NCI-H82 treated with DMSO at 0.1 percent for 48 hours (cell line): Measurements from ENCODE around the gene LRRC66.

ENCODE experiments used
- DNase-seq: peaks from one replicate; lab custom pipeline; 2025; ENCODE audit not compliant: unreplicated experiment; lab: John Stamatoyannopoulos, UW

LRRC66 gene

GRCh38 chr4:52015366-52015765 lies 4.8 kb downstream of the LRRC66 start:
- peak; percentile 2 for DNase-seq

DNA sequence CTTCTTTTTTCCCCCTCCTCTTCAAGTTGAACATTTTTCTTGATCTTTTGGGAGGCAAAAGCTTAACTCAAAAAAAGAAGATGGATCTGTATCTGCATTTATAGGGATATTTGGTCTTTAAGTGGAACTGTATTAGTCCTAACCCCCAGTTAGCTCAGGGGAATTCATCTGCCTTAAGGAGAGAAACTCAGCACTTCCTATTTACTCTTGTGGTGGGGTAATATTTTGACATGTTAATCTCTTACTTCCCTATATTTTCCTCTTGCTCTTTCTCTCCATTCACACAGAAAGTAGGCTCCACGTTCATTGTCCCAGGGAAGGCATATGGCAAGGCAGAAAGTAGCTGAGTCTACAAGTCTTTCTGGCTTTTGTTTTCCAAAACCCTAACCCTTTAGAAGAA lies 5.3 kb downstream of the LRRC66 start:
- no peak for DNase-seq

DNA sequence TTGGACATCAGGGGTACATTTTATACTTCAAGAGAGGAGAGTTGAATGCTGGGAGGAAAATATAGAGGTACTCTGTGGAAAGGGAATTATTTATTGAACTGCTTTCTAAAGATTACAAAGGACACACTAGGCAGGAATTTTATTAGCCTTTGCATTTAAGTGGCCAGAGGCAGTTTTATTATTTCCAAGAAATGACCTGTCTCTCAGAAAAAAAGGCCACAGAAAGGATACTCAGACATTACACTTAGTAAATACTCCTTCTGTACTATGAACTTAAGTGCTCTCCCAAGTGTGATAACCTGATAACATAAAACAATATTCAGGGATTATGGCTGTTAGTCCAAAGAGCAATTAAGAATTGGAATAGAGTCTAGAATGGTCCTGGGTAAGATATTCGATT lies 7.5 kb downstream of the LRRC66 start:
- no peak for DNase-seq

GRCh38 chr4:52010986-52011385 lies 9.2 kb downstream of the LRRC66 start:
- DNase-seq, result no peak

- no peak for DNase-seq
Measured at GRCh38 chr4:52006887-52007286, 13.3 kb downstream of the LRRC66 start.

GRCh38 chr4:52005604-52006273 lies 14.4 kb downstream of the LRRC66 start:
- no peak for DNase-seq

GRCh38 chr4:52004414-52004813 lies 15.7 kb downstream of the LRRC66 start:
- no peak for DNase-seq

DNA sequence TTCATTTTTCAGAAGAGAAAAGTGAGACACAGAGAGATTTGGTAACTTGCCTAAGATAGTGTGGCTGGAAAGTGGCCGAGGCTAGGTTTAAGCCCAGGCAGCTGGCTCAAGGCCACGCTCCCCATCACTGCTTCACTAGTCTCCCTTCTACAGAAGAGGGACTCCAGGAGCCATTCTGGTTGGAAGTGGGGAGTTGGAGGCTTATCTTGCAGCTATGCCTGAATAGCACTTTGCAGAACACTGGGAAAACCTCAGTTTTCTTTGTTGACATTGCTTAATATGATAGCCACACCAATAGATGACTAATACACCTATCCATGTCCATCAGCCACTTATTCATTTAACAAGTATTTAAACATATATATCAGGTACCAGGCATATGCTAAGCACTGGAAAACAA lies 18.5 kb downstream of the LRRC66 start:
- no peak for DNase-seq

DNA sequence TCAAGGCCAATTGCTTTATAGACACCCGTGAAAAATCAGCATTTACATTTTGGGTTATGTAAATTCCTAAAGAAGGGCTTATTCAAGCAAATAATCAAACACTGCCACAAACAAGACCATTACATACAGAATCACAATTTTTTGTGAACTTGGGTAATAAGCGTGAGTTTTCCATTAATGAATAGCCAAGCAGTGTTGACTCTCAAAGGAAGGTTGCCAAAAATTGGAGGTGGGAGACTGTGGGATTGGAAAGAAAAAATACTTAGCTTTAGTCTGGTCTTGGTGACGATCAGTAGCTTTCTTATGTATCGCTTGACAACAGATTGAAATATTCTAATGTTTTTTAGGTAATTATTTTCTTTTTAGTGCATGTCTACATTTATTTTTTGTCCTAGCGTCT lies 20.9 kb downstream of the LRRC66 start:
- DNase-seq, result no peak

- no peak for DNase-seq
Measured at GRCh38 chr4:51998837-51999236, 21.3 kb downstream of the LRRC66 start.

- DNase-seq, result no peak
Measured at GRCh38 chr4:51997647-51998046, 22.5 kb downstream of the LRRC66 start.

- no peak for DNase-seq
Measured at GRCh38 chr4:51995647-51996220, 24.4 kb downstream of the LRRC66 start.

DNA sequence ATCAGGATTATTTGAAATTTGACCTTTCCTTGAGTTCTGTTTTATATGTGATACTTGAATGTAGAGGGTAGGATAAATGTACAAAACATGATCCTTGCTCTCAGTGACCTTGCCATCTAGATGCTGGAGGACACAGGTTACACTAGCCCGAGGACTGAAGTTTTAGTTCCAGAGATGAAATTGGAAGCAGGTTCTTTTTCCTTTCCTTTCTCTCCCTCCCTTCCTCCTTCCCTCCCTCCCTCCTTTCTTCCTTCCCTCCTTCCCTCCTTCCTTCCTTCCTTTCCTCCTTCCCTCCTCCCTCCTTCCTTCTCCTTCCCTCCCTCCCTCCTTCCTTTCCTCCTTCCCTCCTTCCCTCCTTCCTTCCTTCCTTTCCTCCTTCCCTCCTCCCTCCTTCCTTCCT lies 54.3 kb downstream of the LRRC66 start:
- DNase-seq, result no peak

DNA sequence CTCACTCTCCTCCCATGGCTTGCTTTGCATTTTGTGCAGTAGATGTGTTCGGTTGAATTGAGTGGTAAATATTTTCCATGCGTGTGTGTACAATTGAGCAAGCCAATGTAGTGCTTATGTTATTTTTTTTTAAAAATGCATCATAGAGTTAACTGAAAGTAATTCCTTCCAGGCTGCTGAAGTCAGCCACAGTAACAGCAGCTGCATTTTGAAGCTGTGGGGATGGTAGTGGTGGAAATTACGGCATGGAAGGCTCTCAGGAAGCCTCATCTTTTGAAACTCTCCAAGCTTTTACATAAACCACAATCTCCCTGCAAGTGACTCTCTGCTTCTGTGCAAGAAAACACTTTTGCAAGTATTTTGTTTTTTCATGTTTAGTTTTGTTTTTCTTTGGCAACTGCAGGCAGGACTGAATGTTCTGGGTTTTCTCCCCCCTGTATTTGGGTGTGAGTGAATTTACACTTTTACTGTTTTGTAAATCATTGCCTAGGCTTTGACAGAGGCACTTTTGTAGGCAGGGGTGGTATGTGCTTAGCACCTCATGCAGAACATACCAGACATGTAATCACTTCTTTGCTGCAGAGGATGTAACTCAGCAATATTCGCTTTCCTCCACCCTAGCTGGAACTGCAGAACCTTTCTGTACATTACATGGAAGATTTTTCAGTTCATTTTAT lies 56.2 kb downstream of the LRRC66 start:
- no peak for DNase-seq

DNA sequence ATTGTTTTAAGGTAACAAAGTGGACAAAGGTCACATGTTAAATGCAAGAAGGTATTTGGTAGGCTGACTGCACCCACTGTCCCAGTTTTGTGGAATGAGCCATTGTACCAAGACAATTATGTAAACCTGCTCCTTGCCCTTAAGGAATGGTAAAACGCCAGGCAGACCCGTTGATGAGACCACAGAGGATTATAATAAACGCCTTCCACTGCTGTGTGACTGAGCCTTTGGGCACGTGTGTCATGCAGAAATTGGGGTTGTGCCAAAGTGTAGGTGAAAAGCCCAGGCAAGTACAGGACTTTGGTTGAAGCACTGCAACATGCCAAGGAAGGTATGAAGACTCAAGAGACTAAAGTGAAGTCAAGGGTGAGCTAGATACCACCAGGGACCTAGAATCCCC lies 59.7 kb downstream of the LRRC66 start:
- DNase-seq, result no peak

GRCh38 chr4:51958199-51958968 lies 61.8 kb downstream of the LRRC66 start:
- peak; percentile 12 for DNase-seq
